Measurements from ENCODE around the gene TMEM161B.
"Not testable (repeated sequence)": the region's sequence is repeated elsewhere in the genome, so short reads cannot be mapped to it uniquely, and the experiment has no call there.

The TMEM161B gene

GRCh38 chr5:88248743-88249540, 19.7 kb downstream of the TMEM161B start:
- FAIRE-seq = no peak

DNA sequence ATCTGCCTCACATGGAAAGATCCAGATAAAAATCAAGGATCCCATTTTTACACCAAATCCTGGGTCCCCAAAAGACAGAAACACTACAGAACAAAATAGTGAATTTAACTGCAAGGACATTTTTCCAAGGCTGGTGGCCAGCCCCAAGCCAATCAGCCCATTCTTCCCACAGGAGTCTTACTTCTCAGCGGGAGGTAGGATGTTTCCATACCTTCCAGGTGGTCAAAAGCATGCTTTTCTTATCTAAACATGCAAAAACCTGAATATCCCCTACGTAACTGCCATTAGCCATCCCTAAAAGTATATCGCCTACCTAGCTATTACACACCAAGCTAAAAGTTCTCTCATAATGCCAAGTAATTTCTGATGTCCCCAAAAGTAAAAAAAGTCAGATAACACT, 20.6 kb downstream of the TMEM161B start:
- FAIRE-seq = no peak

GRCh38 chr5:88245893-88246244, 22.8 kb downstream of the TMEM161B start:
- no peak for FAIRE-seq

DNA sequence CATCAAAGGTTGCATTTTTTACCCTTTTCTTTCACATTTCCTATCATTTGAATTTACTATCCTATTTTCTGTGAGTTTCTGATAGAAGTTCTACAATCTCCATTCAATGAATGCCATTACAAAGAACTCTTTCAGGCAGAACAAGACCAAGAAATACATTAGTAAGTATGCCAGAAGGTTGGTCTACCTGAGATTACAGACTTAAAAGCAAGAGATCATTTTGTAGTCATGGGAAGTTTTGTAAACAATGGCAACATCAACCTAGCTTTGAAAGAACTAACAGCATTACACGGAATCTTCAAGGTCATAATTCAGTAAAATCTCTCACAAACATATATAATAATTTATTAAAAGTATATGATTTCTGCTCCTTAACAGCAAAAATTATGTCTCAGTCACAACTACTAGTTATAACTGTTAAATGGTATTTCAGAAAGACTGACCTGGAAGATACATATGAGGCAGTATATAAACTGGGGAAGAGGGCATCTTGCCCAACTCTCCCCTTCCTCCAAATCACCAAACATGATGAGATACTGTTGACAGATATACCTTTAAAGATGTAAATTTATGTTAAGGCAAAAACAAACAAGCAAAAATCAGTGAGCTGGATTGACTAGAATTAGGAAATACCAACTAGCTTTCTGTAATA, 23.3 kb downstream of the TMEM161B start:
- no peak for FAIRE-seq

GRCh38 chr5:88244686-88245085, 24.0 kb downstream of the TMEM161B start:
- no peak for FAIRE-seq

GRCh38 chr5:88243493-88243892, 25.2 kb downstream of the TMEM161B start:
- not testable (repeated sequence) for FAIRE-seq

DNA sequence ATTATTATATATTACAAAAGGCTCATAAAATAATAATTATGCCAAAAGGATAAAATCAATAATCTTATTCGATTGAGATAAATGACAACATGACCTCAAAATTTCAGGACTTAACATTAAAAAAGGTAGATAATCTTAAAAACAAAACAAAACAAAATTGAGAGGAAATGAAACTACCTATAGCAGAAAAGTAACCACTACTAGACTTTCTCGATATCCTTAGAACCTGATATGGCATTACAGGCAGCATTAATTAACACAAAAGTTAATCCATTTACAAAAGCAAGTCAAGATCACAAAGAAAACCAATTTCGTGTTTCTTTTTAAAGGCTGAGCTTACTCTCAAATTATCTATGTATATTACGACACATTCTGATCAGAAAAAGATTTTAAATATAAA, 29.9 kb downstream of the TMEM161B start:
- no peak for FAIRE-seq

DNA sequence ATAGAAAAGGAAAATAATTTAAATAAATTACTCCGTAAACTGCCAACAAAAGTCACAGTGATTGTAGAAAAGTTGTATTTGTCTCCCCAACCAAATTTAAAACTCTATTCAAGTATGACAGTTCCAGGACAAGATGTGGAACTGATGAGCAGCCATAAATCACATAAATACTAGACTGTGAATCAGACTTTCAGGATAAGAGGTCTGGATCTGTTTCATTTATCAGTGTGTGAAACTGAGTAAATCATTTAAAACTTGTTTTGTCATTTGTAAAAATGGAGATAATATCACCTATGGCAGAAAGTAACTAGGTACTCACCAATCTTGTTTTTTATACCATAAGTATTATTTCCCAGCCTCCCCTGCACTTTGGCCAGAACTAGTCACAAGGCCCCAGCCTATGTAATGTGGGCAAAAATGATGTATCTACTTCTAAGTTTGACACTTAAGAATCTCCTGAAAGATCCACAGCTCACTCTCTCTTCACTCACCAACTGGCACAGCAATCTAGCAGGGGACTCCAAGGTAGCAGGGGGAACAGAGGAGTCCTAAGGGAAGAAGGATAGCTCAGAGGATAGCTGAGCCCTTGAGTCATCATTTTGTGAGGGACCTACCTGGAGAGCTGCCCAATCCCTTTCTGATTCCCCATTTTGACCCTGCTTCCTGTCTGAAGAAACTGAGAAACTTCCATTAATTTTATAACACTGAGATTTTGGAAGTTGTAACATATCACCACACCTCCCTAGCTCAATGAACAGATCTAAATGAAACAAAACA, 31.6 kb downstream of the TMEM161B start:
- no peak for FAIRE-seq

GRCh38 chr5:88235828-88236227, 32.8 kb downstream of the TMEM161B start:
- no peak for FAIRE-seq

DNA sequence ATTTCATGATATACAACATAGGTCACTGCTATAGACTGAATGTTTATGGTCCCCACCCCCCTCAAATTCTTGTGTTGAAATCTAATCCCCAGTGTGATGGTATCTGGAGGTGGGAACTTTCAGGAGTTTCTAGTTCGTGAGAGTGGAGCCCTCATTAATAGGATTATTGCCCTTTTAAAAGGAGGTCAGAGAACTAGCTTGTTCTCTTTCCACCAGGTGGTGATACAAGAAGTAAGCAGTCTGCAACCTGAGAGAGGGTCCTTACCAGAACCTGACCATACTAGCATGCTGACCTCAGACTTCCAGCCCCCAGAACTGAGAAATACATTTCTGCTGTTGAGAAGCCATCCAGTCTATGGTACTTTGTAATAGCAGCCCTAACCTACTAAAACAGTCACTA, 33.3 kb downstream of the TMEM161B start:
- no peak for FAIRE-seq

GRCh38 chr5:88230546-88231066, 38.0 kb downstream of the TMEM161B start:
- no peak for FAIRE-seq

- no peak for FAIRE-seq
These were observed 41.7 kb downstream of the TMEM161B start for GRCh38 chr5:88226881-88227450.

- FAIRE-seq = no peak
These were observed 54.0 kb downstream of the TMEM161B start for GRCh38 chr5:88214655-88215054.

DNA sequence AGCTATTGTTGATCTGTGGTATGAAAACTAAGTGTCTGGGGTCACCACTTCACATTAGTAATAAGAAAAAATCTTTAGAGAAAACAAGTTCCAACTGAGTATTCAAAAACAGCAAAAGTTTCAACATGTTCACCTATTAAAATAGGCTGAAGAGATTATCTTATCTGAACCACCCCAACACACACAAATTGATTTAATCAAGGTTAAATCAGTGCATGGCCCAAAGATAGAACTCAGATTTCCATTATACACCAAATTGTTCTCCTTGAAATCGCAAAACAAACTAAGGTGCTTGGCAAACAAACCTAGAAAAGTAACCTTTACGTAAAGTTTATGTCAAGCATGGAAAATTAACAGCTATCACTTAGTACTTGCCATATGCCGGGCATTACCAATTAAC, 61.1 kb downstream of the TMEM161B start:
- FAIRE-seq = no peak

DNA sequence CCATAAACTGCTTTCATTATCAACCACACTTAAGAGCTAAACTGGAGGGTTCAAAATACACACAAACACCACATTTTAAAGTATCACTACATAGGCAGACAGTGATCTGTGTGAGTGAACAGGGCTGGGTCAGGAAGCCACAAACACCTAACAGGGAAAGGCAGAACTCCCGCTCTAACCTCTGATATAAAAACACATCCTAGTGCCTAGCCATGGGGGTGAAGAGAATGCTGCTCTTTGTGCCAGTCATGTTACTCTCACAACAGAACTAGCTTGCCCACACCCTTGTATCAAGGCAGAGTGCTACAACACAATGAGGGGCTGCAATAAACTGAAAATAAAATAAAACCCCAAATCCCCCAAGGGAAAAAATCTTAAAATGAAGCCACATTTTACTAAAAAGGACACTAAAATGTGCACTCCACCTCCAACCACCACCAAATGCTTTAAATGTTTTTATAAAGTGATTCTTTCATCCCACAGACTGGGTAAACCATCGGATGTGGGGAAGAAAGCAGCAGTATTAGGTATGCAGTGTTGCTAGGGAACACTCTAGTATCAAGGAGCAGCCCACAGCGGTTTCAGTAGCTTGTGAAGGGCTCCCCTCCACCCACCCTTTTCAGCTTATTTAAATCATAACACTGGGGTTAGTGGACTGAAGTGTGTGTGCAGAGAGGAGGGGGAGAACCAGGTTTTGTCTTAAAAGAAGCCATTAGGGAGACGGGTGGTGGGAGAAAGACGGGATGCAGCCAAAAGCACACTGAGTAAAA, 64.5 kb downstream of the TMEM161B start:
- FAIRE-seq = no peak

DNA sequence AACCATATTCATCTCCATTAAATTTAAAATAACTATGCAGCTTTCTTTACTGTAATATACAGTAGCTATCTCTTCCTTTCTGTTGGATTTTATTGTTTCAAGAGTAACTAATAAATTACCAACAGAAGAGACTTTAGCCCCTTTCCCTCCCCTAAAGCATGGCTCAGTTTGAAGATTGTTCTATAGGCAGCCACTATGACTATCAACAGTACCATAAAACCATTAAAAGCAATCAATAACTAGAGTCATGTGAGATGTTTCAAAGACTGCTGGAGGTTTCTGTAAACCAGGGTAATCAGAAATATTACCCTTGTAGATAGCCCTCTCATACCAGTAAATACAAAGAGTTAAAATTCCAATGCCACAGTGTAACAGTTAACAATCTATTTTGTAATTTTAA, 73.0 kb downstream of the TMEM161B start:
- FAIRE-seq = no peak

DNA sequence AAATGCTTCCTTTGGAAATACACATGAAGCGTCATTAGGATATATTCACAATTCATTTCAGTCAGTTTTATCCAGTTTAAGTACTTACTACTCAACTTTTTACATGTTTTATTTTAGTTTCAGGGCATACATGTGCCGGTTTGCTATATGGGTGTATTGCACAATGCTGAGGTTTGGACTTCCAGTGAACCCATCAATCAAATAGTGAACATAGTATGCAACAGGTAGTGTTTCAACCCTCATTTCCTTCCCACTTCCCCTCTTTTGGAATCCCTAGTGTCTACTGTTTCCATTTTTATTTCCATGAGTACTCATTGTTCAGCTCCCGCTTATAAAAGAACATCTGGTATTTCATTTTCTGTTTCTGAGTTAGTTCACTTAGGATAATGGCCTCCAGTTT, 74.7 kb downstream of the TMEM161B start:
- FAIRE-seq = no peak

GRCh38 chr5:88190106-88190834, 78.4 kb downstream of the TMEM161B start:
- FAIRE-seq = no peak

DNA sequence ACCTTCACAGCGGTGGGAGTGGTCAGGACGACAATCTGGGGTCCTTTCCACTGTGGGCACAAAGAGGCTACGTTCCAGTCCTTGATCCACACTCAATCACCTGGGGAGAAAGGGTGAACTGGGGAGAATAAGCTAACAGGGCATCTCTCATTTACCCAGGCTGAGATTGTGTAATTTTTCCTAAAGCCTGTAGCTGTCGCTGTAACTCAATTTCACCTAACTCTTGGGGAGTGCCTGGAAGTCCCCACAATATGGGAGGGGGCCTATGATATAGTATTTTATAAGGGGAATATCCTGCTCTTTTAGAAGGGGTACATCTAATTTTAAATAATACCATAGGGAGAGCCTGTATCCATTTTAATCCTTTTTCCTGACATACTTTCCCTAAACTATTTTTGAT, 79.2 kb downstream of the TMEM161B start:
- not testable (repeated sequence) for FAIRE-seq

GRCh38 chr5:88188458-88189132, 80.0 kb downstream of the TMEM161B start:
- FAIRE-seq = no peak

GRCh38 chr5:88183255-88183654, 85.4 kb downstream of the TMEM161B start:
- no peak for FAIRE-seq

All from endometrium (tissue), 2 donors.